K562 (cell line): ENCODE results near the gene XKR7. TPM values are rescaled to one million over a fixed set of nuclear protein-coding genes. Genes with fewer than 3 reads are reported as not detected.
A peak's percentile ranks its signal among the peaks of the same experiment; 100 is the strongest.

Source experiments
- FOXO4 ChIP-seq: fragments of 450-650 bp; formaldehyde crosslinking; IDR thresholded peaks from 2 replicates; pipeline ENCODE4 v1.4.0; 2020; ENCODE audit warnings: mild to moderate bottlenecking, moderate library complexity
- KLF1 ChIP-seq: fragments of 450-650 bp; IDR thresholded peaks from 2 replicates; pipeline ENCODE4 v1.6.1; 2016; ENCODE audit warnings: missing genetic modification characterization, missing compliant biosample characterization
- MGA ChIP-seq: fragments of 450-650 bp; IDR thresholded peaks from 2 replicates; pipeline ENCODE4 v1.6.1; 2016; ENCODE audit warnings: mild to moderate bottlenecking, moderate library complexity
- PHB2 ChIP-seq: fragments of 450-650 bp; IDR thresholded peaks from 2 replicates; pipeline ENCODE4 v1.6.1; 2017; ENCODE audit warnings: low read depth
- RCOR1 ChIP-seq, 2 experiments: IDR thresholded peaks; 2 replicates each; pipeline ENCODE4 v1.6.1; 2012; ENCODE audit warnings: low read depth in 2 of 2, low read length in 2 of 2, borderline replicate concordance in 1 of 2, improper control_type of control experiment in 1 of 2
- THAP12 ChIP-seq: fragments of 250-450 bp; sonication (Bioruptor Pico); IDR thresholded peaks from 2 replicates; pipeline ENCODE4 v1.9.0; 2021; ENCODE audit warnings: mild to moderate bottlenecking, inconsistent platforms
- U2AF2 ChIP-seq: fragments of 200-400 bp; formaldehyde crosslinking; optimal IDR thresholded peaks from 2 replicates; pipeline ENCODE3; 2017; ENCODE audit warnings: low read depth, mild to moderate bottlenecking, low read length
- ZFP91 ChIP-seq: sonication (generic); formaldehyde crosslinking; IDR thresholded peaks from 2 replicates; pipeline ENCODE4 v1.8.0; 2022; ENCODE audit warnings: mild to moderate bottlenecking, missing genetic modification reagents
- ZNF589 ChIP-seq: fragments of 200-800 bp; sonication (Bioruptor generic); IDR thresholded peaks from 2 replicates; pipeline ENCODE4 v1.6.1; 2016; ENCODE audit warnings: low read depth, missing genetic modification characterization, missing compliant biosample characterization
- polyA plus RNA-seq, 8 experiments: library from polyadenylated mRNA; depleted of rRNA in 4 of 8; stranded (reverse) in 5 of 8; unstranded in 3 of 8; fragments of >200 nt; fragmentation: Nextera tagmentation in 2 of 8; fragmentation: Illumina TruSeq in 1 of 8; extraction: Ambion mirVana in 2 of 8; extraction: Trizol in 1 of 8; gene quantifications; 2 replicates each; pipeline versions ENCODE4 v1.2.1 to v1.2.3, GENCODE V29; 2011 to 2014; ENCODE audit warnings: inconsistent platforms in 1 of 8, missing spikeins in 1 of 8
- total RNA-seq, 7 experiments: library from RNA; depleted of rRNA in 6 of 7; stranded (reverse); fragments of >200 nt in 6 of 7; fragmentation: Illumina TruSeq in 2 of 7; extraction: Trizol in 2 of 7; gene quantifications; 2 replicates each; pipeline versions ENCODE4 v1.2.1 to v1.2.3, GENCODE V29; 2011 to 2021; ENCODE audit warnings: low replicate concordance in 1 of 7

XKR7 gene
- total and polyA plus RNA-seq, 9 of the 15 experiments (the other 6 are each of a cell fraction or from before 2014, with no cell fraction given) = 0.02 TPM; not detected in 8

- no peak for TF ChIP-seq MGA
- TF ChIP-seq FOXO4 (CRISPR knock-in tag) = no peak
- TF ChIP-seq PHB2 = no peak
- TF ChIP-seq THAP12 (CRISPR knock-in tag) = no peak
- no peak for TF ChIP-seq U2AF2
- TF ChIP-seq RCOR1 (IDR thresholded peaks at IDR 0.05; ENCODE audit: borderline replicate concordance in 1 of 2, low read depth in 2 of 2, low read length in 2 of 2) = peak in 1 of 2 experiments; percentile 98; a peak in 2 of 4 replicates
- TF ChIP-seq ZNF589 (CRISPR knock-in tag) = peak; percentile 97
- TF ChIP-seq KLF1 = 0 out of 2 replicates have a peak, but pooled peaks have one; percentile 36
- peak; percentile 83 for TF ChIP-seq ZFP91 (CRISPR knock-in tag)
Observed at GRCh38 chr20:31968291-31969126, 558 bp downstream of the XKR7 start (continued).
